K562 (cell line): ENCODE measurements around the gene PRDM15. TPM values are rescaled to one million over a fixed set of nuclear protein-coding genes. Genes with fewer than 3 reads are reported as not detected.

Experiments used
- ATAC-seq: fragments of 200-7000 bp; cut with Tn5 transposase; 3 replicates; pipeline ENCODE4 v1.9.1; 2020; ENCODE audit warnings: moderate library complexity
- BruUV-seq: library from RNA; stranded (reverse); fragments of 400-500 nt; replicated peaks from 2 replicates; lab custom pipeline; 2021; lab: Mats Ljungman, UMichigan
- CTCF ChIA-PET: fragments of 300-600 bp; formaldehyde crosslinking; extraction: SDS; loops from one replicate; lab custom pipeline; 2021; ENCODE audit warnings: low intra/inter-chr PET ratio; lab: Yijun Ruan, JAX
- POLR2A ChIA-PET: fragments of 300-600, 350-650 bp; sonication (Branson Sonifier 250); formaldehyde crosslinking; extraction: SDS; loops from one replicate; lab custom pipeline; 2021; ENCODE audit warnings: antibody characterized with exemption, inconsistent platforms; lab: Yijun Ruan, JAX
- DNase-seq, 4 experiments: peaks; one replicate each; pipeline versions ENCODE4 v3.0.0 to v3.0.0-alpha.2; 2011 to 2018; ENCODE audit warnings: low spot score in 3 of 4, mixed read lengths in 3 of 4; ENCODE audit errors: extremely low read depth in 1 of 4
- FAIRE-seq: peaks from 2 replicates; lab custom pipeline; 2011; peaks lifted over from hg19 to GRCh38; lab: Jason Lieb, UNC
- H2AFZ ChIP-seq: 2 replicates; pipeline ENCODE4 v1.6.0; 2011; ENCODE audit warnings: low read depth, low read length, control low read depth, inconsistent platforms
- H3K27ac ChIP-seq: fragments of 200-600 bp; 3 replicates; pipeline ENCODE4 v1.8.0; 2011; ENCODE audit warnings: low read depth, mild to moderate bottlenecking, control low read depth, inconsistent platforms, low read length, moderate library complexity, mixed read lengths; ENCODE audit errors: extremely low read depth
- H3K27me3 ChIP-seq, 2 experiments: fragments of 300-600 bp in 1 of 2; 2 replicates in 1 of 2; 3 replicates in 1 of 2; pipeline versions ENCODE4 v1.6.0 to v1.8.0; 2011; ENCODE audit warnings: inconsistent platforms in 2 of 2, low read length in 2 of 2, mild to moderate bottlenecking in 1 of 2, mixed read lengths in 1 of 2, moderate library complexity in 1 of 2; ENCODE audit not compliant: control insufficient read depth in 2 of 2, insufficient read depth in 2 of 2
- H3K36me3 ChIP-seq: fragments of 300-600 bp; 3 replicates; pipeline ENCODE4 v1.8.0; 2011; ENCODE audit warnings: mild to moderate bottlenecking, low read length, inconsistent platforms; ENCODE audit not compliant: control insufficient read depth, insufficient read depth
- H3K4me1 ChIP-seq, 2 experiments: fragments of 200-600 bp in 1 of 2; replicated peaks in 1 of 2; 2 replicates in 1 of 2; 3 replicates in 1 of 2; pipeline versions ENCODE4 v1.5.1 to v1.8.0; 2011; ENCODE audit warnings: inconsistent platforms in 2 of 2, low read length in 2 of 2, mild to moderate bottlenecking in 1 of 2, mixed read lengths in 1 of 2, moderate library complexity in 1 of 2; ENCODE audit not compliant: control insufficient read depth in 2 of 2, insufficient read depth in 2 of 2
- H3K4me2 ChIP-seq: 2 replicates; pipeline ENCODE4 v1.6.1; 2011; ENCODE audit warnings: low read length, control low read depth, inconsistent platforms, mixed read lengths; ENCODE audit not compliant: insufficient read depth
- H3K4me3 ChIP-seq: fragments of 200-600 bp; sonication (generic), shearing (Covaris generic); 2 replicates; pipeline ENCODE4 v1.5.1; 2016; ENCODE audit warnings: control low read depth, inconsistent platforms
- H3K79me2 ChIP-seq: fragments of 200-600 bp; 3 replicates; pipeline ENCODE4 v1.8.0; 2011; ENCODE audit warnings: low read length, inconsistent platforms; ENCODE audit not compliant: control insufficient read depth, insufficient read depth
- H3K9ac ChIP-seq, 2 experiments: 2 replicates each; pipeline versions ENCODE4 v1.6.0 to v1.6.1; 2011; ENCODE audit warnings: low read depth in 2 of 2, low read length in 2 of 2, control low read depth in 1 of 2, inconsistent platforms in 1 of 2, mild to moderate bottlenecking in 1 of 2, mixed read lengths in 1 of 2; ENCODE audit not compliant: insufficient read depth in 1 of 2
- H3K9me1 ChIP-seq: one replicate; pipeline ENCODE4 v1.6.0; 2011; ENCODE audit warnings: inconsistent platforms, mild to moderate bottlenecking, low read length, moderate library complexity; ENCODE audit not compliant: control insufficient read depth, insufficient read depth
- H3K9me3 ChIP-seq: replicated peaks from 2 replicates; pipeline ENCODE4 v1.5.1; 2011; ENCODE audit warnings: low read depth, low read length, inconsistent platforms; ENCODE audit not compliant: control insufficient read depth, insufficient read depth
- H4K20me1 ChIP-seq: replicated peaks from 2 replicates; pipeline ENCODE4 v1.6.1; 2011; ENCODE audit warnings: low read length, inconsistent platforms, mixed read lengths; ENCODE audit not compliant: control insufficient read depth, insufficient read depth
- ARNT ChIP-seq, 2 experiments: fragments of 450-650 bp; IDR thresholded peaks; 2 replicates each; pipeline ENCODE4 v1.6.1; 2016; ENCODE audit warnings: mild to moderate bottlenecking in 1 of 2
- BCLAF1 ChIP-seq, 2 experiments: fragments of 450-650 bp in 1 of 2; IDR thresholded peaks; 2 replicates each; pipeline ENCODE4 v1.6.1; 2011 to 2017; ENCODE audit warnings: low read depth in 2 of 2, antibody characterized with exemption in 1 of 2, borderline replicate concordance in 1 of 2, low read length in 1 of 2, mild to moderate bottlenecking in 1 of 2, mixed read lengths in 1 of 2; ENCODE audit not compliant: control insufficient read depth in 1 of 2
- DIDO1 ChIP-seq: fragments of 450-650 bp; IDR thresholded peaks from 2 replicates; pipeline ENCODE4 v1.6.1; 2016; ENCODE audit warnings: low read depth, missing biosample characterization, missing genetic modification characterization
- EHMT2 ChIP-seq: fragments of 450-650 bp; IDR thresholded peaks from 2 replicates; pipeline ENCODE4 v1.6.1; 2018; ENCODE audit warnings: antibody characterized with exemption
- ELF2 ChIP-seq: fragments of 250-450 bp; sonication (Bioruptor Pico); IDR thresholded peaks from 2 replicates; pipeline ENCODE4 v1.5.0; 2021; ENCODE audit warnings: mild to moderate bottlenecking
- SMARCA5 ChIP-seq: fragments of 450-650 bp; IDR thresholded peaks from 2 replicates; pipeline ENCODE4 v1.6.1; 2016
- SRF ChIP-seq, 2 experiments: fragments of 250-450, 450-650 bp in 1 of 2; sonication (Bioruptor Pico) in 1 of 2; sonication (generic) in 1 of 2; formaldehyde crosslinking; IDR thresholded peaks; 2 replicates each; pipeline versions ENCODE4 v1.5.0 to v1.5.1; 2020 to 2022; ENCODE audit warnings: mild to moderate bottlenecking in 1 of 2, missing genetic modification reagents in 1 of 2
- TRIM24 ChIP-seq, 2 experiments: fragments of 450-650 bp; IDR thresholded peaks; 2 replicates each; pipeline ENCODE4 v1.6.1; 2016
- ZNF280A ChIP-seq: fragments of 450-650 bp; IDR thresholded peaks from 2 replicates; pipeline ENCODE4 v1.6.1; 2018; ENCODE audit warnings: mild to moderate bottlenecking, low read depth; ENCODE audit not compliant: partially characterized antibody
- WGBS: fragments of 100-300 bp; shearing (Covaris generic); methylation state at CpG from one replicate; pipeline ENCODE4 v1.1.6; 2016; ENCODE audit warnings: low coverage, mixed read lengths; ENCODE audit not compliant: insufficient coverage; ENCODE audit errors: missing lambda C conversion rate; 5-methylcytosine and 5-hydroxymethylcytosine counted together
- in situ Hi-C: fragments of 300-500 bp; cut with MboI; formaldehyde crosslinking; loops from 4 replicates; pipeline ENCODE4 v1.15.0; 2018; ENCODE audit warnings: inconsistent platforms, mixed read lengths
- intact Hi-C: fragments of 100-400 bp; cut with micrococcal nuclease; formaldehyde crosslinking; loops from 2 replicates; pipeline ENCODE4 v1.14.2; 2022
- polyA plus RNA-seq, 8 experiments: library from polyadenylated mRNA; depleted of rRNA in 4 of 8; stranded (reverse) in 5 of 8; unstranded in 3 of 8; fragments of >200 nt; fragmentation: Nextera tagmentation in 2 of 8; fragmentation: Illumina TruSeq in 1 of 8; extraction: Ambion mirVana in 2 of 8; extraction: Trizol in 1 of 8; gene quantifications; 2 replicates each; pipeline versions ENCODE4 v1.2.1 to v1.2.3, GENCODE V29; 2011 to 2014; ENCODE audit warnings: inconsistent platforms in 1 of 8, missing spikeins in 1 of 8
- total RNA-seq, 7 experiments: library from RNA; depleted of rRNA in 6 of 7; stranded (reverse); fragments of >200 nt in 6 of 7; fragmentation: Illumina TruSeq in 2 of 7; extraction: Trizol in 2 of 7; gene quantifications; 2 replicates each; pipeline versions ENCODE4 v1.2.1 to v1.2.3, GENCODE V29; 2011 to 2021; ENCODE audit warnings: low replicate concordance in 1 of 7
- TF ChIP-seq, protein P1 (sequence below): fragments of 450-650 bp; IDR thresholded peaks from 2 replicates; pipeline ENCODE4 v1.6.1; 2016; ENCODE audit warnings: antibody characterized with exemption
- TF ChIP-seq, protein P2 (sequence below): sonication (generic); IDR thresholded peaks from 2 replicates; pipeline ENCODE4 v1.6.1; 2016
- TF ChIP-seq, protein P3 (sequence below), 2 experiments: IDR thresholded peaks; 2 replicates each; pipeline ENCODE4 v1.6.1; 2012; ENCODE audit warnings: improper control_type of control experiment in 2 of 2, low read depth in 2 of 2, low read length in 2 of 2, borderline replicate concordance in 1 of 2

Gene PRDM15
- total and polyA plus RNA-seq, 9 of the 15 experiments (the other 6 are each of a cell fraction or from before 2014, with no cell fraction given) = 0.93 to 9.2 (median 6.2) TPM

GRCh38 chr21:41828884-41829360, 50.2 kb downstream of the PRDM15 start:
- WGBS = 56% methylated on average over 3 of the region's 3 CpGs
- no peak for DNase-seq
- no peak for TF ChIP-seq SRF (CRISPR knock-in tag; IDR thresholded peaks at IDR 0.05)
- TF ChIP-seq, protein P1, sequence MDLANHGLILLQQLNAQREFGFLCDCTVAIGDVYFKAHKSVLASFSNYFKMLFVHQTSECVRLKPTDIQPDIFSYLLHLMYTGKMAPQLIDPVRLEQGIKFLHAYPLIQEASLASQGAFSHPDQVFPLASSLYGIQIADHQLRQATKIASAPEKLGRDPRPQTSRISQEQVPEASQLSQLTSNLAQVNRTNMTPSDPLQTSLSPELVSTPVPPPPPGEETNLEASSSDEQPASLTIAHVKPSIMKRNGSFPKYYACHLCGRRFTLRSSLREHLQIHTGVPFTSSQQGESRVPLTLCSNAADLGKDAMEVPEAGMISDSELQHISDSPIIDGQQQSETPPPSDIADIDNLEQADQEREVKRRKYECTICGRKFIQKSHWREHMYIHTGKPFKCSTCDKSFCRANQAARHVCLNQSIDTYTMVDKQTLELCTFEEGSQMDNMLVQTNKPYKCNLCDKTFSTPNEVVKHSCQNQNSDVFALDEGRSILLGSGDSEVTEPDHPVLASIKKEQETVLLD = 0 out of 2 replicates have a peak, but pooled peaks have one; percentile 14
- 0 out of 2 replicates have a peak, but pooled peaks have one; percentile 10 for TF ChIP-seq SMARCA5
- TF ChIP-seq, protein P2, sequence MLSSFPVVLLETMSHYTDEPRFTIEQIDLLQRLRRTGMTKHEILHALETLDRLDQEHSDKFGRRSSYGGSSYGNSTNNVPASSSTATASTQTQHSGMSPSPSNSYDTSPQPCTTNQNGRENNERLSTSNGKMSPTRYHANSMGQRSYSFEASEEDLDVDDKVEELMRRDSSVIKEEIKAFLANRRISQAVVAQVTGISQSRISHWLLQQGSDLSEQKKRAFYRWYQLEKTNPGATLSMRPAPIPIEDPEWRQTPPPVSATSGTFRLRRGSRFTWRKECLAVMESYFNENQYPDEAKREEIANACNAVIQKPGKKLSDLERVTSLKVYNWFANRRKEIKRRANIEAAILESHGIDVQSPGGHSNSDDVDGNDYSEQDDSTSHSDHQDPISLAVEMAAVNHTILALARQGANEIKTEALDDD = no peak
- TF ChIP-seq, protein P3, sequence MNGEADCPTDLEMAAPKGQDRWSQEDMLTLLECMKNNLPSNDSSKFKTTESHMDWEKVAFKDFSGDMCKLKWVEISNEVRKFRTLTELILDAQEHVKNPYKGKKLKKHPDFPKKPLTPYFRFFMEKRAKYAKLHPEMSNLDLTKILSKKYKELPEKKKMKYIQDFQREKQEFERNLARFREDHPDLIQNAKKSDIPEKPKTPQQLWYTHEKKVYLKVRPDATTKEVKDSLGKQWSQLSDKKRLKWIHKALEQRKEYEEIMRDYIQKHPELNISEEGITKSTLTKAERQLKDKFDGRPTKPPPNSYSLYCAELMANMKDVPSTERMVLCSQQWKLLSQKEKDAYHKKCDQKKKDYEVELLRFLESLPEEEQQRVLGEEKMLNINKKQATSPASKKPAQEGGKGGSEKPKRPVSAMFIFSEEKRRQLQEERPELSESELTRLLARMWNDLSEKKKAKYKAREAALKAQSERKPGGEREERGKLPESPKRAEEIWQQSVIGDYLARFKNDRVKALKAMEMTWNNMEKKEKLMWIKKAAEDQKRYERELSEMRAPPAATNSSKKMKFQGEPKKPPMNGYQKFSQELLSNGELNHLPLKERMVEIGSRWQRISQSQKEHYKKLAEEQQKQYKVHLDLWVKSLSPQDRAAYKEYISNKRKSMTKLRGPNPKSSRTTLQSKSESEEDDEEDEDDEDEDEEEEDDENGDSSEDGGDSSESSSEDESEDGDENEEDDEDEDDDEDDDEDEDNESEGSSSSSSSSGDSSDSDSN (IDR thresholded peaks at IDR 0.05; ENCODE audit: borderline replicate concordance in 1 of 2, low read depth in 2 of 2, low read length in 2 of 2) = no peak
- TF ChIP-seq ELF2 = no peak
- peak; percentile 21; the same call in 1 of the 2 replicates for TF ChIP-seq EHMT2
- 0 out of 2 replicates have a peak, but pooled peaks have one; percentile 19 for TF ChIP-seq DIDO1
- TF ChIP-seq TRIM24 (IDR thresholded peaks at IDR 0.05) = peak; percentile 16 to 58; a peak in 3 of 4 replicates
- TF ChIP-seq ARNT (IDR thresholded peaks at IDR 0.05) = 0 out of 4 replicates have a peak, but pooled peaks of 1 of the 2 experiments have one; percentile 52
- peak in 1 of 2 experiments; percentile 52; a peak in 1 of 4 replicates for TF ChIP-seq BCLAF1 (IDR thresholded peaks at IDR 0.05; ENCODE audit: borderline replicate concordance in 1 of 2, control insufficient read depth in 1 of 2, low read depth in 2 of 2, low read length in 1 of 2)
- peak; percentile 12 for TF ChIP-seq ZNF280A

More at GRCh38 chr21:41828884-41829360, 50.2 kb downstream of the PRDM15 start:
- no peaks in the 10 kb centered on the region for H3K79me2 ChIP-seq
- FAIRE-seq = no peak
- no peak overlapping the region for H3K4me3 ChIP-seq
- peaks cover 27% of the 10 kb centered on the region; the same call in 2 of the 3 replicates for H3K36me3 ChIP-seq
- CTCF ChIA-PET = no interaction called here
- ATAC-seq = no peak
- H2AFZ ChIP-seq = no peak overlapping the region
- in situ Hi-C loops (loop anchor here (10.0 kb wide), 1 partner anchor 286 kb away; no protein-coding TSS in a partner anchor), intact Hi-C loops (no loop called here)
- no peaks in the 10 kb centered on the region for H3K27me3 ChIP-seq
- H3K9me1 ChIP-seq = no peaks in the 10 kb centered on the region
- H4K20me1 ChIP-seq = no peaks in the 10 kb centered on the region
- no TSS peak for BruUV-seq
- POLR2A ChIA-PET = no interaction called here
- peaks cover 0 to 3% of the 10 kb centered on the region in 2 experiments; a peak in 1 of 5 replicates for H3K4me1 ChIP-seq
- no peak overlapping the region for H3K27ac ChIP-seq
- H3K9me3 ChIP-seq = no peaks in the 10 kb centered on the region
- H3K9ac ChIP-seq = no peak overlapping the region
- no peak overlapping the region for H3K4me2 ChIP-seq
